A673 (cell line): ENCODE measurements around the gene CXCL6. TPM values are rescaled to one million over a fixed set of nuclear protein-coding genes. Genes with fewer than 3 reads are reported as not detected.

Experiments
- BruUV-seq: library from RNA; stranded (reverse); fragments of 400-500 nt; replicated peaks from 2 replicates; lab custom pipeline; 2021; lab: Mats Ljungman, UMichigan
- CTCF ChIA-PET: fragments of 300-600 bp; sonication (Branson Sonifier 250); formaldehyde crosslinking; loops from one replicate; lab custom pipeline; 2022; ENCODE audit warnings: antibody characterized with exemption; lab: Charles Lee
- POLR2A ChIA-PET: fragments of 300-600 bp; sonication (Branson Sonifier 250); formaldehyde crosslinking; loops from one replicate; lab custom pipeline; 2022; ENCODE audit warnings: antibody characterized with exemption; ENCODE audit not compliant: low non-redundant PET; lab: Charles Lee
- DNase-seq: peaks from one replicate; pipeline ENCODE4 v3.0.0-alpha.2; 2015; ENCODE audit warnings: low spot score
- H3K27ac ChIP-seq: fragments of 200-600 bp; sonication (generic); 2 replicates; pipeline ENCODE4 v1.5.1; 2016; ENCODE audit warnings: mixed run types, low read depth, mild to moderate bottlenecking, mixed read lengths, antibody characterized with exemption, low read length; ENCODE audit not compliant: poor library complexity, severe bottlenecking
- H3K27me3 ChIP-seq: fragments of 200-600 bp; sonication (generic); replicated peaks from 2 replicates; pipeline ENCODE4 v1.6.1; 2017; ENCODE audit warnings: mixed run types, low read depth, mild to moderate bottlenecking, mixed read lengths, antibody characterized with exemption, low read length; ENCODE audit not compliant: insufficient read depth, poor library complexity
- H3K36me3 ChIP-seq: fragments of 200-600 bp; sonication (generic); 2 replicates; pipeline ENCODE4 v1.6.1; 2016; ENCODE audit warnings: mixed run types, mild to moderate bottlenecking, mixed read lengths, antibody characterized with exemption, low read length; ENCODE audit not compliant: insufficient read depth, poor library complexity, severe bottlenecking
- H3K4me1 ChIP-seq: fragments of 200-600 bp; sonication (generic); 2 replicates; pipeline ENCODE4 v1.6.1; 2017; ENCODE audit warnings: mixed run types, mild to moderate bottlenecking, mixed read lengths, antibody characterized with exemption, low read length; ENCODE audit not compliant: insufficient read depth, poor library complexity, severe bottlenecking
- H3K4me3 ChIP-seq: fragments of 200-600 bp; sonication (generic); 2 replicates; pipeline ENCODE4 v1.5.1; 2016; ENCODE audit warnings: low read depth, mixed run types, mild to moderate bottlenecking, mixed read lengths, low read length; ENCODE audit not compliant: poor library complexity, severe bottlenecking
- H3K9me3 ChIP-seq: fragments of 200-600 bp; sonication (generic); 2 replicates; pipeline ENCODE4 v1.6.1; 2016; ENCODE audit warnings: mixed run types, low read depth, mild to moderate bottlenecking, mixed read lengths, antibody characterized with exemption, low read length; ENCODE audit not compliant: poor library complexity, severe bottlenecking
- EZH2 ChIP-seq: fragments of 200-600 bp; sonication (generic); IDR thresholded peaks from 2 replicates; pipeline ENCODE4 v1.6.1; 2017; ENCODE audit warnings: borderline replicate concordance, low read depth, mild to moderate bottlenecking, mixed read lengths, antibody characterized with exemption, low read length; ENCODE audit not compliant: poor library complexity, severe bottlenecking
- intact Hi-C: fragments of 100-400 bp; cut with micrococcal nuclease; formaldehyde crosslinking; loops from one replicate; pipeline ENCODE4 v1.10.0; 2022; ENCODE audit not compliant: unreplicated experiment
- total RNA-seq: library from RNA; stranded (reverse); gene quantifications from 2 replicates; pipeline ENCODE4 v1.2.3, GENCODE V29; 2021
- TF ChIP-seq, protein P1 (sequence below): fragments of 300-800, 200-600 bp; sonication (generic); conservative IDR thresholded peaks from 2 replicates; pipeline ENCODE4 v1.5.1; 2017; ENCODE audit warnings: low read depth, mild to moderate bottlenecking, antibody characterized with exemption, low read length, moderate library complexity, mixed read lengths

Gene CXCL6
- total RNA-seq, 1 experiment from 2014 or later = 0.56 TPM

DNA sequence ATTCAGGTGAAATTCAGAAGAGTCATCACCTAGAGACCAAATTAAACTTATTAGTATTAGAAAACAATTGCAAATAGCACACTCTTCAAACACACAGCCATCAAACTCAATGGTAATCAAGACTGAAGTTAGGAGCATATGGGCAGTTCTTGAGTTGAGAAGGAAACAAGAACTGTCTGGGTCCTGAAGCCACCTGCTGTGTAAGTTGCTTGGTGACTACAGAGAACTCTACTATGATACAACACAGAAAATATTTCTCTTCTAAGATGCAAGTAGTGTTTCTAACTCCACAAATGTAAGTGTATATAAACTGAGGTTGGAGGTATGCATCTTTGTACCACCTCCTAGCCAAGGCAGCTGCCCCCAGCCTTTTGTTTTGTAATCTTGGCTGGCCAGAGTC, 16.3 kb downstream of the CXCL6 start:
- Histone ChIP-seq H3K27me3 (no peaks in the 10 kb centered on the region), H3K27ac (no peak overlapping the region), H3K4me1 (no peaks in the 10 kb centered on the region), H3K4me3 (no peak overlapping the region), H3K9me3 (no peaks in the 10 kb centered on the region), H3K36me3 (no peaks in the 10 kb centered on the region)
- intact Hi-C loops = no loop called here
- BruUV-seq = no TSS peak
- no peak for DNase-seq
- TF ChIP-seq, protein P1, sequence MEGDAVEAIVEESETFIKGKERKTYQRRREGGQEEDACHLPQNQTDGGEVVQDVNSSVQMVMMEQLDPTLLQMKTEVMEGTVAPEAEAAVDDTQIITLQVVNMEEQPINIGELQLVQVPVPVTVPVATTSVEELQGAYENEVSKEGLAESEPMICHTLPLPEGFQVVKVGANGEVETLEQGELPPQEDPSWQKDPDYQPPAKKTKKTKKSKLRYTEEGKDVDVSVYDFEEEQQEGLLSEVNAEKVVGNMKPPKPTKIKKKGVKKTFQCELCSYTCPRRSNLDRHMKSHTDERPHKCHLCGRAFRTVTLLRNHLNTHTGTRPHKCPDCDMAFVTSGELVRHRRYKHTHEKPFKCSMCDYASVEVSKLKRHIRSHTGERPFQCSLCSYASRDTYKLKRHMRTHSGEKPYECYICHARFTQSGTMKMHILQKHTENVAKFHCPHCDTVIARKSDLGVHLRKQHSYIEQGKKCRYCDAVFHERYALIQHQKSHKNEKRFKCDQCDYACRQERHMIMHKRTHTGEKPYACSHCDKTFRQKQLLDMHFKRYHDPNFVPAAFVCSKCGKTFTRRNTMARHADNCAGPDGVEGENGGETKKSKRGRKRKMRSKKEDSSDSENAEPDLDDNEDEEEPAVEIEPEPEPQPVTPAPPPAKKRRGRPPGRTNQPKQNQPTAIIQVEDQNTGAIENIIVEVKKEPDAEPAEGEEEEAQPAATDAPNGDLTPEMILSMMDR = no peak
- TF ChIP-seq EZH2 = no peak
- POLR2A ChIA-PET = no interaction called here
- CTCF ChIA-PET = no interaction called here

DNA sequence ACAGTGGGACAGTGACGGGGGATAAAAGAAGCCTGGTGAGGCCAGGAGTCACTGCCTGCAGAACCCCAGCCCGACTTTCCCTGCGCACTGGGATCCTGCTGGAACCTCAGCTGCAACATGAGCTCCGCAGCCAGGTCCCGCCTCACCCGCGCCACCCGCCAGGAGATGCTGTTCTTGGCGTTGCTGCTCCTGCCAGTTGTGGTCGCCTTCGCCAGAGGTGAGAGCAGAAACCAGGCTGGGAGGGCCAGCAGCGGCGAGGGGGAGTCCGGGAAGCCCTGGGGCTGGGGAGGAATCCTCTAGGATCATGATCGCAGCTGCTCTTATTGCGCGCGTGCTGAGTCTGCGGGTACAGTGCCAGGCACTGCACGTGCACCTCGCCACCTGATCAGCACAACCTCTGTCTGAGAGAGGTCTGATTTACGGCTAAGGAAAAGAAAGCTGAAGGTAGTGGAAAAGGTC, 16.8 kb downstream of the CXCL6 start, which contains the start of gene PF4V1:
PF4V1 (plus strand) TSS at position 51 of the 459 bp plus-strand sequence; CDS start at position 118, 67 bp downstream.
- H3K27me3 ChIP-seq = no peaks in the 10 kb centered on the region
- no peaks in the 10 kb centered on the region for H3K36me3 ChIP-seq
- DNase-seq = no peak
- BruUV-seq = no TSS peak
- H3K4me3 ChIP-seq = no peak within 1 kb of the TSS
- intact Hi-C loops = no loop called here
- CTCF ChIA-PET = no interaction called here
- H3K27ac ChIP-seq = no peak within 1 kb of the TSS
- TF ChIP-seq, protein P1 = 0 out of 2 replicates have a peak, but pooled peaks have one; percentile 19
- TF ChIP-seq EZH2 = no peak
- no peaks in the 10 kb centered on the region for H3K9me3 ChIP-seq
- H3K4me1 ChIP-seq = no peaks in the 10 kb centered on the region
- POLR2A ChIA-PET = no interaction called here

DNA sequence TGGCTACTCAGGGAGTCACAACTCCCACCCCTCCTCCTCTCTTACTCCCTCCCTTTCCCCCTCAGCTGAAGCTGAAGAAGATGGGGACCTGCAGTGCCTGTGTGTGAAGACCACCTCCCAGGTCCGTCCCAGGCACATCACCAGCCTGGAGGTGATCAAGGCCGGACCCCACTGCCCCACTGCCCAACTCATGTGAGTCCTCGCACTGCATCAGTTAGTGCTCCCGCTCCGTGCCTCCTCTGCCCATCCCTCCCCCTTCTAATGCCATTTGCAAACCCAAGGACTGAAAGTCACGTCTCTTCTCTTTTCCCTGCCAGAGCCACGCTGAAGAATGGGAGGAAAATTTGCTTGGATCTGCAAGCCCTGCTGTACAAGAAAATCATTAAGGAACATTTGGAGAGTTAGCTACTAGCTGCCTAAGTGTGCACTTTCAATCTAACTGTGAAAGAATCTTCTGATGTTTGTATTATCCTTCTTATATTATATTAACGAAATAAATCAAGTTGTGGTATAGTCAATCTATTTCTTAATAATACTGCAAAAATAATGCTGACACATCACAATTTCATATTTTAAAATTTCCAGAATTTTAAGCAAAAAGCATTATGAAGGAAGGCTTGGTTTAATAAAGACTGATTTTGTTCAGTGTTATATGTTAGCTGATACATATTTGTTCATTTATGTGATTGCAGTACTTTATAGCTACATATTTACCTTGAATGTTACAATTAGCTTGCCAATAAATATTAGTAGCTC, 17.4 kb downstream of the CXCL6 start:
- ChIA-PET CTCF (no interaction called here), POLR2A (no interaction called here)
- intact Hi-C loops = no loop called here
- no peaks in the 10 kb centered on the region for H3K36me3 ChIP-seq
- TF ChIP-seq, protein P1 = no peak
- no peak for TF ChIP-seq EZH2
- no peak for DNase-seq
- no peaks in the 10 kb centered on the region for H3K9me3 ChIP-seq
- H3K4me3 ChIP-seq = no peak overlapping the region
- no TSS peak for BruUV-seq
- no peak overlapping the region for H3K27ac ChIP-seq
- H3K27me3 ChIP-seq = no peaks in the 10 kb centered on the region
- H3K4me1 ChIP-seq = no peaks in the 10 kb centered on the region
